DND-41 (cell line): Measurements from ENCODE around the gene TNS1.

Experiments used
- ATAC-seq: fragments of 200-7000 bp; cut with Tn5 transposase; 3 replicates; pipeline ENCODE4 v1.9.1; 2021; ENCODE audit warnings: low read depth; ENCODE audit not compliant: insufficient read depth
- DNase-seq: peaks from one replicate; pipeline ENCODE4 v3.0.0-alpha.2; 2020
- H2AFZ ChIP-seq: 2 replicates; pipeline ENCODE4 v1.6.0; 2012; ENCODE audit warnings: low read depth, low read length
- H3K27ac ChIP-seq: 2 replicates; pipeline ENCODE4 v1.5.1; 2012; ENCODE audit warnings: low read length, inconsistent platforms
- H3K27me3 ChIP-seq: fragments of 200-600 bp; sonication (generic); 2 replicates; pipeline ENCODE4 v1.6.0; 2012; ENCODE audit warnings: low read length, mild to moderate bottlenecking, inconsistent platforms; ENCODE audit not compliant: insufficient read depth, poor library complexity
- H3K36me3 ChIP-seq: 2 replicates; pipeline ENCODE4 v1.5.1; 2012; ENCODE audit warnings: low read length, inconsistent platforms; ENCODE audit not compliant: insufficient read depth
- H3K4me1 ChIP-seq: 2 replicates; pipeline ENCODE4 v1.5.1; 2012; ENCODE audit warnings: mild to moderate bottlenecking, low read length; ENCODE audit not compliant: insufficient read depth
- H3K4me2 ChIP-seq: 2 replicates; pipeline ENCODE4 v1.6.0; 2012; ENCODE audit warnings: mild to moderate bottlenecking, moderate library complexity, low read length, inconsistent platforms; ENCODE audit not compliant: insufficient read depth
- H3K4me3 ChIP-seq, 2 experiments: fragments of 200-600 bp in 1 of 2; shearing (Covaris generic) in 1 of 2; 2 replicates each; pipeline ENCODE4 v1.5.1; 2012 to 2016; ENCODE audit warnings: inconsistent platforms in 2 of 2, low read length in 2 of 2, mild to moderate bottlenecking in 2 of 2, low read depth in 1 of 2, moderate library complexity in 1 of 2
- H3K79me2 ChIP-seq: 2 replicates; pipeline ENCODE4 v1.6.0; 2012; ENCODE audit warnings: low read length, inconsistent platforms; ENCODE audit not compliant: insufficient read depth
- H3K9ac ChIP-seq: 2 replicates; pipeline ENCODE4 v1.6.0; 2012; ENCODE audit warnings: low read depth, mild to moderate bottlenecking, inconsistent platforms, low read length, moderate library complexity
- H3K9me3 ChIP-seq: 2 replicates; pipeline ENCODE4 v1.5.1; 2012; ENCODE audit warnings: low read length, moderate library complexity, mild to moderate bottlenecking, inconsistent platforms; ENCODE audit not compliant: insufficient read depth, severe bottlenecking
- H4K20me1 ChIP-seq: 2 replicates; pipeline ENCODE4 v1.6.0; 2012; ENCODE audit warnings: low read length; ENCODE audit not compliant: insufficient read depth
- CTCF ChIP-seq: IDR thresholded peaks from 2 replicates; pipeline ENCODE4 v1.5.1; 2012; ENCODE audit warnings: borderline replicate concordance, low read length, moderate library complexity, mild to moderate bottlenecking; ENCODE audit not compliant: poor library complexity, severe bottlenecking; ENCODE audit errors: extremely low read depth
- EZH2 ChIP-seq: IDR thresholded peaks from 3 replicates; pipeline ENCODE4 v1.6.1; 2012; ENCODE audit warnings: borderline replicate concordance, low read depth, mild to moderate bottlenecking, moderate library complexity, low read length, inconsistent platforms; ENCODE audit not compliant: severe bottlenecking

Gene TNS1

DNA sequence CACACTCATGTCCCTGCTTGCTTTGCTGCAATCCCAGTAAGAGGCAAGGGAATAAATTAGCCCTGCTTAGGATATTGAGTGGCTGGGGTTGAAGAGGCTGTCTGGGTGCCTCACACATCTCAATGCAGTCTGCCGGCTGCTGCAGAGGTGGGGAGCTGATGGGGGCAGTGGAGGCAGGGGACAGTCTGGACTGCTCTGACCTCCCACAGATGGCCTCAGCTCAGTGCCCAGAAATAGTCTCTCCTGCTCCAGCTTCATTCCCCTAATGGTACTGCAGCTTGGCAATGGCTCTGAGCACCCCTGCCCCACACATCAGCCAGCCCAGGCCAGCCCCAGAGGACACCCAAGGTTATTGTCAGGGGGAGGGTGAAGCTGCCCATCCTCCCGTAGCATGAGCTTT, 21.5 kb upstream of the TNS1 start:
- H3K4me2 ChIP-seq = no peak overlapping the region
- H3K4me3 ChIP-seq = no peak overlapping the region
- no peak for DNase-seq
- H2AFZ ChIP-seq = no peak overlapping the region
- no peak overlapping the region for H3K27ac ChIP-seq
- no peaks in the 10 kb centered on the region for H3K36me3 ChIP-seq
- TF ChIP-seq CTCF = no peak
- TF ChIP-seq EZH2 = no peak
- H3K9ac ChIP-seq = no peak overlapping the region
- no peak for ATAC-seq
- 0 out of 2 replicates have a peak, but pooled peaks cover 3% of the 10 kb centered on the region for H4K20me1 ChIP-seq
- H3K27me3 ChIP-seq = peaks cover 5% of the 10 kb centered on the region
- H3K9me3 ChIP-seq = no peaks in the 10 kb centered on the region
- no peaks in the 10 kb centered on the region for H3K79me2 ChIP-seq
- no peaks in the 10 kb centered on the region for H3K4me1 ChIP-seq

DNA sequence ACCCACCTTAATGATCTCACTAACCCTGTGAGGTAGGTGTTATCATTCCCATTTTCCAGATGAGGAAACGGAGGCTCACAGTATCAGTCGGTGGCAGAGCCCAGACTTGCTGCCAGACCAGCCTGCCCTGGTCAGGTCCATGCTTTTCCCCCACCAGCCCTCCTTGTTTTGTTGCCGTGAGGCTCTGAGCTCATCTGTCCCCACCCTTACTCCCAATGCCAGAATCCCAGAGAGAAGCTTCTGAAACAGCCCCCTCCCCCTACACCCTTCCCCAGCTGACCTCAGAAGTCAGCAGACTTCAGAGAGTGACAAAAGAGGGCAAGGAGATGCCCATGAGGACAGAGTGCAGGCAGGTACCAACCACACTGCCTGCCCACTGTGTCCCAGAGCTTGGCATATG, 20.8 kb upstream of the TNS1 start:
- Histone ChIP-seq H3K27ac (no peak overlapping the region), H4K20me1 (0 out of 2 replicates have a peak, but pooled peaks cover 3% of the 10 kb centered on the region), H3K9ac (no peak overlapping the region), H3K36me3 (no peaks in the 10 kb centered on the region), H3K4me3 (no peak overlapping the region), H3K4me2 (no peak overlapping the region), H3K9me3 (no peaks in the 10 kb centered on the region), H2AFZ (no peak overlapping the region), H3K27me3 (peaks cover 5% of the 10 kb centered on the region), H3K79me2 (no peaks in the 10 kb centered on the region), H3K4me1 (no peaks in the 10 kb centered on the region)
- no peak for ATAC-seq
- TF ChIP-seq EZH2 (no peak), CTCF (no peak)
- no peak for DNase-seq

DNA sequence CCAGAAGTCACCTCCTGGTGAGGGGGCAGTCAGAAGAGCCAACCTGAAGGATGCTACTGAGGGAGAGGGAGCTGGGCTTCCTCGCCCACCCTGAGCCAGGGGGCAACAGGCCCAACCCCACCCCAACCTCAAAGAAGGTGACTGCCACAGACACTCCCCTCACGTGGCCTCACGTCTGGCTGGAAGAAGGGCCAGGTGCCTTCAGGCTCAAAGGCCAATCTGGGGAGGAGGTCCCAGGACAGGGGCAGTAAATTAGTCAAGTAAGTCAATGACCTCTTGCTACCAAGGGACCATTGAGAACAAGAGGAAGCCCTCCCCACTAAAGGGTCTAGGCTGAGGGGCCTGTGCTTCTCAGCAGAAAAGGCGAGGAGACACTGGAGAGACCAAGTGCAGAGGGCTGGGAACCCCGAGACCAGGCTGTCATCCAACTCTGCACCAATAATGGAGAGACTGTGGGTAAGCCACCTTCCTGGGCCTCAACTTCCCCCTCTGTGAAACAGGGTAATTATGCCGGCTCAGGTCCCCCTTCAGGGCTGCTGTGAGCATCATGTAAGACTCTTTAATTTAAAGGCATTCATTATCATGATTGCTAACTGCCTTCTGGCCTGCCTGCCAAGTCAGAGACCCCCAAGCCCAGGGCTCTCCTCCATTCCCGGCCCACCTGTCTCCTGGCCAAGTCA, 20.2 kb upstream of the TNS1 start:
- H3K4me3 ChIP-seq = no peak overlapping the region
- no peaks in the 10 kb centered on the region for H3K9me3 ChIP-seq
- H3K4me2 ChIP-seq = no peak overlapping the region
- H3K9ac ChIP-seq = no peak overlapping the region
- no peak overlapping the region for H3K27ac ChIP-seq
- 0 out of 2 replicates have a peak, but pooled peaks cover 3% of the 10 kb centered on the region for H4K20me1 ChIP-seq
- H3K27me3 ChIP-seq = peaks cover 5% of the 10 kb centered on the region
- ATAC-seq (no peak), DNase-seq (no peak)
- no peaks in the 10 kb centered on the region for H3K36me3 ChIP-seq
- H3K79me2 ChIP-seq = no peaks in the 10 kb centered on the region
- no peaks in the 10 kb centered on the region for H3K4me1 ChIP-seq
- TF ChIP-seq EZH2 (no peak), CTCF (no peak)
- H2AFZ ChIP-seq = no peak overlapping the region
